H9 (cell line): ENCODE measurements around the gene SEMA5A. TPM values are rescaled to one million over a fixed set of nuclear protein-coding genes. Genes with fewer than 3 reads are reported as not detected.

Experiments
- DNase-seq: peaks from one replicate; pipeline ENCODE4 v3.0.0-alpha.2; 2017
- H2AFZ ChIP-seq: one replicate; pipeline ENCODE4 v1.6.1; 2013; ENCODE audit warnings: mild to moderate bottlenecking, low read length, control low read depth, moderate library complexity
- H2AK5ac ChIP-seq: 2 replicates; pipeline ENCODE4 v1.6.1; 2013; ENCODE audit warnings: low read length, control low read depth, mixed read lengths; ENCODE audit not compliant: insufficient read length
- H2BK120ac ChIP-seq: one replicate; pipeline ENCODE4 v1.6.1; 2013; ENCODE audit warnings: low read depth, mild to moderate bottlenecking, low read length, control low read depth, inconsistent platforms; ENCODE audit not compliant: poor library complexity, severe bottlenecking
- H2BK12ac ChIP-seq: 2 replicates; pipeline ENCODE4 v1.6.1; 2013; ENCODE audit warnings: low read length, control low read depth, mixed read lengths, low read depth; ENCODE audit not compliant: insufficient read length
- H2BK15ac ChIP-seq: 2 replicates; pipeline ENCODE4 v1.6.1; 2013; ENCODE audit warnings: low read depth, low read length, control low read depth
- H2BK20ac ChIP-seq: one replicate; pipeline ENCODE4 v1.6.1; 2013; ENCODE audit warnings: low read depth, mild to moderate bottlenecking, low read length, control low read depth, inconsistent platforms; ENCODE audit not compliant: poor library complexity, severe bottlenecking
- H2BK5ac ChIP-seq: 2 replicates; pipeline ENCODE4 v1.6.1; 2013; ENCODE audit warnings: low read length, control low read depth, mixed read lengths; ENCODE audit not compliant: insufficient read length
- H3K14ac ChIP-seq: 2 replicates; pipeline ENCODE4 v1.6.1; 2013; ENCODE audit warnings: low read length, control low read depth; ENCODE audit not compliant: insufficient read depth
- H3K18ac ChIP-seq: 2 replicates; pipeline ENCODE4 v1.6.1; 2013; ENCODE audit warnings: low read depth, mild to moderate bottlenecking, mixed read lengths, low read length, control low read depth; ENCODE audit not compliant: insufficient read length
- H3K23ac ChIP-seq: 2 replicates; pipeline ENCODE4 v1.6.1; 2013; ENCODE audit warnings: low read length, control low read depth, mixed read lengths, low read depth; ENCODE audit not compliant: insufficient read length
- H3K23me2 ChIP-seq: 2 replicates; pipeline ENCODE4 v1.6.1; 2013; ENCODE audit warnings: low read depth, mild to moderate bottlenecking, mixed read lengths, low read length, control low read depth; ENCODE audit not compliant: insufficient read length, poor library complexity, severe bottlenecking
- H3K27ac ChIP-seq: 2 replicates; pipeline ENCODE4 v1.5.1; 2013; ENCODE audit warnings: low read length, control low read depth, mixed read lengths, low read depth; ENCODE audit not compliant: insufficient read length
- H3K27me3 ChIP-seq: 2 replicates; pipeline ENCODE4 v1.6.1; 2013; ENCODE audit warnings: low read length, control low read depth, inconsistent platforms; ENCODE audit not compliant: insufficient read depth
- H3K4ac ChIP-seq: 2 replicates; pipeline ENCODE4 v1.6.1; 2013; ENCODE audit warnings: low read depth, mild to moderate bottlenecking, control low read depth, inconsistent platforms, low read length, moderate library complexity
- H3K4me1 ChIP-seq: 2 replicates; pipeline ENCODE4 v1.6.1; 2013; ENCODE audit warnings: low read length, control low read depth, inconsistent platforms; ENCODE audit not compliant: insufficient read depth
- H3K4me2 ChIP-seq: 2 replicates; pipeline ENCODE4 v1.6.1; 2013; ENCODE audit warnings: low read length, control low read depth, mixed read lengths; ENCODE audit not compliant: insufficient read length, insufficient read depth
- H3K56ac ChIP-seq: 2 replicates; pipeline ENCODE4 v1.6.1; 2013; ENCODE audit warnings: low read depth, mild to moderate bottlenecking, mixed read lengths, low read length, control low read depth; ENCODE audit not compliant: insufficient read length
- H3K79me1 ChIP-seq: 2 replicates; pipeline ENCODE4 v1.6.1; 2013; ENCODE audit warnings: low read depth, mild to moderate bottlenecking, moderate library complexity, low read length, control low read depth, inconsistent platforms; ENCODE audit not compliant: insufficient read depth, poor library complexity, severe bottlenecking
- H3K79me2 ChIP-seq: 2 replicates; pipeline ENCODE4 v1.6.1; 2013; ENCODE audit warnings: low read length, control low read depth, inconsistent platforms; ENCODE audit not compliant: insufficient read depth
- H3K9ac ChIP-seq: 2 replicates; pipeline ENCODE4 v1.6.1; 2013; ENCODE audit warnings: low read length, control low read depth, mixed read lengths; ENCODE audit not compliant: insufficient read length; ENCODE audit errors: extremely low read depth
- H3K9me3 ChIP-seq: one replicate; pipeline ENCODE4 v1.6.1; 2013; ENCODE audit warnings: low read depth, low read length, inconsistent platforms; ENCODE audit not compliant: control insufficient read depth
- H3T11ph ChIP-seq: one replicate; pipeline ENCODE4 v1.6.1; 2013; ENCODE audit warnings: mild to moderate bottlenecking, low read length, control low read depth, inconsistent platforms
- H4K20me1 ChIP-seq: one replicate; pipeline ENCODE4 v1.6.1; 2013; ENCODE audit not compliant: control insufficient read depth, insufficient read length, insufficient read depth
- H4K5ac ChIP-seq: 2 replicates; pipeline ENCODE4 v1.6.1; 2013; ENCODE audit warnings: low read depth, mild to moderate bottlenecking, mixed read lengths, low read length, control low read depth; ENCODE audit not compliant: insufficient read length
- H4K8ac ChIP-seq: replicated peaks from 2 replicates; pipeline ENCODE4 v1.6.1; 2013; ENCODE audit warnings: low read length, control low read depth, mixed read lengths, low read depth; ENCODE audit not compliant: insufficient read length
- H4K91ac ChIP-seq: 2 replicates; pipeline ENCODE4 v1.6.1; 2013; ENCODE audit warnings: low read depth, mild to moderate bottlenecking, moderate library complexity, mixed read lengths, low read length, control low read depth; ENCODE audit not compliant: insufficient read length
- H3K27ac Mint-ChIP-seq, 3 experiments: 2 replicates in 2 of 3; 3 replicates in 1 of 3; pipeline ENCODE4 v1.8.0; 2020 to 2021; ENCODE audit warnings: mixed read lengths in 3 of 3, mild to moderate bottlenecking in 1 of 3, moderate library complexity in 1 of 3
- H3K27me3 Mint-ChIP-seq: 2 replicates; pipeline ENCODE4 v1.8.0; 2021; ENCODE audit warnings: low read depth, mild to moderate bottlenecking, moderate library complexity, mixed read lengths
- H3K36me3 Mint-ChIP-seq, 3 experiments: 2 replicates in 2 of 3; 3 replicates in 1 of 3; pipeline ENCODE4 v1.8.0; 2020 to 2021; ENCODE audit warnings: low read depth in 3 of 3, mixed read lengths in 3 of 3; ENCODE audit not compliant: insufficient read depth in 1 of 3
- H3K4me1 Mint-ChIP-seq, 2 experiments: 2 replicates each; pipeline ENCODE4 v1.8.0; 2020; ENCODE audit warnings: mixed read lengths in 2 of 2
- H3K4me3 Mint-ChIP-seq, 2 experiments: 2 replicates in 1 of 2; 3 replicates in 1 of 2; pipeline ENCODE4 v1.8.0; 2020 to 2021; ENCODE audit warnings: mild to moderate bottlenecking in 2 of 2, mixed read lengths in 2 of 2, moderate library complexity in 1 of 2
- H3K9me3 Mint-ChIP-seq, 2 experiments: 2 replicates in 1 of 2; 3 replicates in 1 of 2; pipeline ENCODE4 v1.8.0; 2020; ENCODE audit warnings: mild to moderate bottlenecking in 2 of 2, mixed read lengths in 2 of 2, moderate library complexity in 1 of 2
- WGBS: extraction: QIAGEN DNeasy Blood & Tissue Kit; methylation state at CpG from one replicate; pipeline ENCODE4 v1.1.7; 2013; ENCODE audit warnings: missing lambda C conversion rate, low lambda C conversion rate, mixed read lengths; ENCODE audit not compliant: insufficient read length; ENCODE audit errors: extremely low coverage; 5-methylcytosine and 5-hydroxymethylcytosine counted together
- total RNA-seq: library from RNA; stranded (reverse); gene quantifications from 2 replicates; pipeline ENCODE4 v1.2.1, GENCODE V29; 2021
- TF ChIP-seq, protein P1 (sequence below): fragments of 200-600 bp; sonication (generic); conservative IDR thresholded peaks from 3 replicates; pipeline ENCODE4 v1.8.0; 2021; ENCODE audit warnings: antibody characterized with exemption, mild to moderate bottlenecking

Gene SEMA5A
- total RNA-seq, 1 experiment from 2014 or later = 4.3 TPM

DNA sequence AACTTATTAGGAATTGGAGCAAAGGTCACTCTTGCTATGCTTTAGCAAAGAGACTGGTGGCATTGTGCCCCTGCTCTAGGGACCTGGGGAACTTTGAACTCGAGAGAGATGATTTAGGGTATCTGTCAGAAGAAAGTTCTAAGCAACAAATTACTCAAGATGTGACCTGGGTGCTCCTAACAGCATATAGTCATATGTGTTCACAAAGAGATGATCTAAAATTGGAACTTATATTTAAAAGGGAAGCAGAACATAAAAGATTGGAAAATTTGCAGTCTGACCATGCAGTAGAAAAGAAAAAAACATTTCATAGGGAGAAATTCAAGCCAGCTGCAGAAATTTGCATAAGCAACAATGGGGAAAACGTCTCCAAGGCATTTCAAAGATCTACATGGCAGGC lies 68.3 kb downstream of the SEMA5A start:
- no peaks in the 10 kb centered on the region for H3K27me3 ChIP-seq
- no peaks in the 10 kb centered on the region for H3K9me3 ChIP-seq
- H4K8ac ChIP-seq = no peak overlapping the region
- no peak overlapping the region for H2AFZ ChIP-seq
- H2BK120ac ChIP-seq = no peak overlapping the region
- H3K4me2 ChIP-seq = no peak overlapping the region
- Mint-ChIP-seq H3K9me3 (peaks cover 21 to 27% of the 10 kb centered on the region in 2 experiments), H3K27ac (no peak overlapping the region), H3K4me3 (no peak overlapping the region), H3K27me3 (peaks cover 1% of the 10 kb centered on the region; the same call in 1 of the 2 replicates), H3K36me3 (peaks cover 13 to 33% (median 26%) of the 10 kb centered on the region in 3 experiments), H3K4me1 (peaks cover 6 to 15% of the 10 kb centered on the region in 2 experiments)
- H3T11ph ChIP-seq = no peak overlapping the region
- H3K23me2 ChIP-seq = no peaks in the 10 kb centered on the region
- no peak for DNase-seq
- H3K9ac ChIP-seq = no peak overlapping the region
- H3K79me1 ChIP-seq = no peaks in the 10 kb centered on the region
- no peak overlapping the region for H3K56ac ChIP-seq
- no peak overlapping the region for H2BK5ac ChIP-seq
- H2BK12ac ChIP-seq = no peak overlapping the region
- no peak overlapping the region for H2BK15ac ChIP-seq
- no peaks in the 10 kb centered on the region; the same call in 1 of the 2 replicates for H3K4me1 ChIP-seq
- no peak overlapping the region for H4K5ac ChIP-seq
- H3K23ac ChIP-seq = no peak overlapping the region
- H3K79me2 ChIP-seq = no peaks in the 10 kb centered on the region
- no peak overlapping the region for H3K18ac ChIP-seq
- no peak overlapping the region for H2AK5ac ChIP-seq
- no peak overlapping the region for H3K14ac ChIP-seq
- no peaks in the 10 kb centered on the region for H4K20me1 ChIP-seq
- no CpG with 5 or more reads among the region's 2 CpGs for WGBS
- H3K27ac ChIP-seq = no peak overlapping the region
- H3K4ac ChIP-seq = no peak overlapping the region
- no peak overlapping the region for H2BK20ac ChIP-seq
- no peak overlapping the region for H4K91ac ChIP-seq
- TF ChIP-seq, protein P1, sequence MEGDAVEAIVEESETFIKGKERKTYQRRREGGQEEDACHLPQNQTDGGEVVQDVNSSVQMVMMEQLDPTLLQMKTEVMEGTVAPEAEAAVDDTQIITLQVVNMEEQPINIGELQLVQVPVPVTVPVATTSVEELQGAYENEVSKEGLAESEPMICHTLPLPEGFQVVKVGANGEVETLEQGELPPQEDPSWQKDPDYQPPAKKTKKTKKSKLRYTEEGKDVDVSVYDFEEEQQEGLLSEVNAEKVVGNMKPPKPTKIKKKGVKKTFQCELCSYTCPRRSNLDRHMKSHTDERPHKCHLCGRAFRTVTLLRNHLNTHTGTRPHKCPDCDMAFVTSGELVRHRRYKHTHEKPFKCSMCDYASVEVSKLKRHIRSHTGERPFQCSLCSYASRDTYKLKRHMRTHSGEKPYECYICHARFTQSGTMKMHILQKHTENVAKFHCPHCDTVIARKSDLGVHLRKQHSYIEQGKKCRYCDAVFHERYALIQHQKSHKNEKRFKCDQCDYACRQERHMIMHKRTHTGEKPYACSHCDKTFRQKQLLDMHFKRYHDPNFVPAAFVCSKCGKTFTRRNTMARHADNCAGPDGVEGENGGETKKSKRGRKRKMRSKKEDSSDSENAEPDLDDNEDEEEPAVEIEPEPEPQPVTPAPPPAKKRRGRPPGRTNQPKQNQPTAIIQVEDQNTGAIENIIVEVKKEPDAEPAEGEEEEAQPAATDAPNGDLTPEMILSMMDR = no peak
